A549 (cell line): ENCODE results near the gene JARID2. TPM values are rescaled to one million over a fixed set of nuclear protein-coding genes. Genes with fewer than 3 reads are reported as not detected.

ENCODE experiments used
- ATAC-seq, 2 experiments: fragments of 200-7000 bp in 1 of 2; fragments of >200 bp in 1 of 2; cut with Nextera tagmentation in 1 of 2; cut with Tn5 transposase in 1 of 2; 3 replicates each; pipeline versions ENCODE4 v1.8.0 to v1.9.1; 2018 to 2020; ENCODE audit warnings: mild to moderate bottlenecking in 1 of 2, moderate library complexity in 1 of 2
- CTCF ChIA-PET: fragments of 300-600 bp; sonication (Branson Sonifier 250); formaldehyde crosslinking; extraction: SDS; loops from one replicate; lab custom pipeline; 2021; ENCODE audit warnings: antibody characterized with exemption, inconsistent platforms; lab: Yijun Ruan, JAX
- POLR2A ChIA-PET: fragments of 350-600 bp; formaldehyde crosslinking; extraction: SDS; loops from one replicate; lab custom pipeline; 2021; ENCODE audit warnings: antibody characterized with exemption, inconsistent platforms; lab: Yijun Ruan, JAX
- DNase-seq, 2 experiments: peaks; one replicate each; pipeline versions ENCODE4 v3.0.0 to v3.0.0-alpha.2; 2011 to 2016; ENCODE audit warnings: low read depth in 1 of 2, low spot score in 1 of 2
- FAIRE-seq: peaks from 2 replicates; lab custom pipeline; 2011; peaks lifted over from hg19 to GRCh38; lab: Jason Lieb, UNC
- H3K27ac ChIP-seq, 2 experiments: fragments of >200 bp; sonication (Bioruptor Twin); formaldehyde crosslinking; 3 replicates each; pipeline ENCODE4 v1.5.1; 2016 to 2017
- H3K4me1 ChIP-seq: fragments of >200 bp; sonication (Bioruptor Twin); formaldehyde crosslinking; 3 replicates; pipeline ENCODE4 v1.6.1; 2016
- H3K4me2 ChIP-seq: fragments of >200 bp; sonication (Bioruptor Twin); formaldehyde crosslinking; 3 replicates; pipeline ENCODE4 v1.6.1; 2016
- H3K4me3 ChIP-seq: fragments of >200 bp; sonication (Bioruptor Twin); formaldehyde crosslinking; 3 replicates; pipeline ENCODE4 v1.5.1; 2016
- H3K9me3 ChIP-seq: fragments of >200 bp; sonication (Bioruptor Twin); formaldehyde crosslinking; 3 replicates; pipeline ENCODE4 v1.6.1; 2016
- ATOH8 ChIP-seq: fragments of 250-450 bp; sonication (Bioruptor Pico); IDR thresholded peaks from 2 replicates; pipeline ENCODE4 v1.5.0; 2020; ENCODE audit warnings: low read depth, mild to moderate bottlenecking, moderate library complexity
- CBX2 ChIP-seq: fragments of 200-600 bp; sonication (generic); IDR thresholded peaks from 2 replicates; pipeline ENCODE4 v1.6.1; 2016; ENCODE audit warnings: low read depth, mild to moderate bottlenecking, borderline replicate concordance
- CEBPB ChIP-seq, 2 experiments: fragments of >200 bp in 1 of 2; sonication (Bioruptor Twin) in 1 of 2; formaldehyde crosslinking in 1 of 2; IDR thresholded peaks; 2 replicates each; pipeline ENCODE4 v1.6.1; 2012 to 2016
- CHD2 ChIP-seq: fragments of 150-350 bp; IDR thresholded peaks from 2 replicates; pipeline ENCODE4 v1.6.1; 2014; ENCODE audit warnings: low read length; ENCODE audit not compliant: partially characterized antibody
- EHF ChIP-seq: fragments of 250-450 bp; sonication (Bioruptor Pico); IDR thresholded peaks from 2 replicates; pipeline ENCODE4 v1.5.0; 2020; ENCODE audit warnings: mild to moderate bottlenecking
- EHMT2 ChIP-seq: fragments of 200-600 bp; sonication (generic); IDR thresholded peaks from 2 replicates; pipeline ENCODE4 v1.6.1; 2016; ENCODE audit warnings: antibody characterized with exemption, low read depth, mild to moderate bottlenecking, moderate library complexity
- FOSL2 ChIP-seq, 2 experiments: fragments of 450-650 bp in 1 of 2; fragments of >200 bp in 1 of 2; sonication (Bioruptor Twin) in 1 of 2; formaldehyde crosslinking; IDR thresholded peaks; 2 replicates each; pipeline versions ENCODE4 v1.5.0 to v1.6.1; 2016 to 2020; ENCODE audit warnings: mild to moderate bottlenecking in 1 of 2, moderate library complexity in 1 of 2
- GATA3 ChIP-seq: IDR thresholded peaks from 2 replicates; pipeline ENCODE4 v1.6.1; 2012; ENCODE audit warnings: borderline replicate concordance
- HDAC2 ChIP-seq: fragments of 200-600 bp; sonication (generic); IDR thresholded peaks from 2 replicates; pipeline ENCODE4 v1.6.1; 2016
- HEYL ChIP-seq: fragments of 250-450 bp; sonication (Bioruptor Pico); IDR thresholded peaks from 2 replicates; pipeline ENCODE4 v1.8.0; 2021; ENCODE audit warnings: mild to moderate bottlenecking, moderate library complexity
- HOXA7 ChIP-seq: fragments of 250-450 bp; sonication (Bioruptor Pico); IDR thresholded peaks from 2 replicates; pipeline ENCODE4 v1.5.0; 2020; ENCODE audit warnings: mild to moderate bottlenecking, moderate library complexity
- HOXB13 ChIP-seq: fragments of 250-450 bp; sonication (Bioruptor Pico); IDR thresholded peaks from 2 replicates; pipeline ENCODE4 v1.5.0; 2020; ENCODE audit warnings: low read depth, mild to moderate bottlenecking, moderate library complexity
- NPAS2 ChIP-seq: fragments of 250-450 bp; sonication (Bioruptor Pico); IDR thresholded peaks from 2 replicates; pipeline ENCODE4 v1.8.0; 2022; ENCODE audit warnings: mild to moderate bottlenecking, moderate library complexity, borderline replicate concordance
- RNF2 ChIP-seq: fragments of 200-600 bp; sonication (generic); IDR thresholded peaks from 2 replicates; pipeline ENCODE4 v1.6.1; 2016; ENCODE audit warnings: low read depth, mild to moderate bottlenecking, antibody characterized with exemption, moderate library complexity, borderline replicate concordance
- TFCP2L1 ChIP-seq: fragments of 250-450 bp; sonication (Bioruptor Pico); IDR thresholded peaks from 2 replicates; pipeline ENCODE4 v1.5.0; 2021; ENCODE audit warnings: mild to moderate bottlenecking
- TP53 ChIP-seq: fragments of 250-450 bp; sonication (Bioruptor Pico); IDR thresholded peaks from 2 replicates; pipeline ENCODE4 v1.5.0; 2021; ENCODE audit warnings: mild to moderate bottlenecking, moderate library complexity
- USF2 ChIP-seq: fragments of 450-650 bp; IDR thresholded peaks from 2 replicates; pipeline ENCODE4 v1.6.1; 2014; ENCODE audit warnings: antibody characterized with exemption
- WGBS: methylation state at CpG from one replicate; pipeline ENCODE4 v1.1.6; 2017; ENCODE audit errors: missing lambda C conversion rate; 5-methylcytosine and 5-hydroxymethylcytosine counted together
- polyA plus RNA-seq, 4 experiments: library from polyadenylated mRNA; depleted of rRNA in 3 of 4; stranded (reverse); fragments of >200 nt; fragmentation: RNase III in 1 of 4; extraction: RNeasy Plus Mini Kit Qiagen cat#74134 plus additional on column Dnase treatment in 1 of 4; gene quantifications; 2 replicates in 3 of 4; 3 replicates in 1 of 4; pipeline ENCODE4 v1.2.3, GENCODE V29; 2011 to 2017
- TF ChIP-seq, protein P1 (sequence below): fragments of >200 bp; sonication (Bioruptor Twin); formaldehyde crosslinking; IDR thresholded peaks from 3 replicates; pipeline ENCODE4 v1.6.1; 2016
- TF ChIP-seq, protein P2 (sequence below): fragments of >200 bp; sonication (Bioruptor Twin); formaldehyde crosslinking; IDR thresholded peaks from 3 replicates; pipeline ENCODE4 v1.5.1; 2016
- TF ChIP-seq, protein P3 (sequence below): IDR thresholded peaks from 2 replicates; pipeline ENCODE4 v1.6.1; 2012; ENCODE audit warnings: low read depth, borderline replicate concordance

The JARID2 gene
- polyA plus RNA-seq, 2 of the 4 experiments (the other 2 are of a cell fraction), result 7.8 to 8.3 TPM

DNA sequence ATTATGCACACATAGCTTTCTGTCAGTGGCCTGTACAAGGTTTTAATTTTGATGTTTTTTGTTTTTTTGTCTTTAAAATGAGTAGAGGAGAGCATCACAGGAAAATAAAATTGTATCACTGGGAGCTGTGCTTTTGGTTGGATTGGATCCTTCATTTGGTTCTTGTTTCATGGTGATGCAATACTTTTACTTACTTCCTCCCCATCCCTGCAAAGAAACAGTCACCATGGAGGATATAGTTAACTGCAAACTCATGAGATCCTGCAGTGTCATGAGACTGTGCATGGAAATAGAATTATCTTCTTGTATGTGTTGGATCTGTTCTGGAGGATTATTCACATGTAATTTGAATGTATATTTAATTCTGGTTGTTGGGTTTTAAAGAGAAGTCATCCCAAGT is 122.3 kb downstream of the JARID2 start:
- no peak for ATAC-seq
- Histone ChIP-seq H3K4me2 (no peak overlapping the region), H3K27ac (no peak overlapping the region), H3K4me3 (no peak overlapping the region), H3K4me1 (peaks cover 39% of the 10 kb centered on the region), H3K9me3 (no peaks in the 10 kb centered on the region)
- DNase-seq, result no peak
- TF ChIP-seq USF2 (no peak), GATA3 (no peak), HOXB13 (CRISPR knock-in tag) (no peak), HDAC2 (no peak), EHMT2 (no peak), TFCP2L1 (CRISPR knock-in tag) (no peak), NPAS2 (CRISPR knock-in tag) (no peak), CHD2 (no peak), HOXA7 (CRISPR knock-in tag) (no peak), HEYL (CRISPR knock-in tag) (no peak), TP53 (CRISPR knock-in tag) (no peak), FOSL2 (IDR thresholded peaks at IDR 0.05) (no peak), FOSL2 (CRISPR knock-in tag; IDR thresholded peaks at IDR 0.05) (no peak)
- TF ChIP-seq, protein P1, sequence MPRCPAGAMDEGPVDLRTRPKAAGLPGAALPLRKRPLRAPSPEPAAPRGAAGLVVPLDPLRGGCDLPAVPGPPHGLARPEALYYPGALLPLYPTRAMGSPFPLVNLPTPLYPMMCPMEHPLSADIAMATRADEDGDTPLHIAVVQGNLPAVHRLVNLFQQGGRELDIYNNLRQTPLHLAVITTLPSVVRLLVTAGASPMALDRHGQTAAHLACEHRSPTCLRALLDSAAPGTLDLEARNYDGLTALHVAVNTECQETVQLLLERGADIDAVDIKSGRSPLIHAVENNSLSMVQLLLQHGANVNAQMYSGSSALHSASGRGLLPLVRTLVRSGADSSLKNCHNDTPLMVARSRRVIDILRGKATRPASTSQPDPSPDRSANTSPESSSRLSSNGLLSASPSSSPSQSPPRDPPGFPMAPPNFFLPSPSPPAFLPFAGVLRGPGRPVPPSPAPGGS, result no peak
- TF ChIP-seq, protein P2, sequence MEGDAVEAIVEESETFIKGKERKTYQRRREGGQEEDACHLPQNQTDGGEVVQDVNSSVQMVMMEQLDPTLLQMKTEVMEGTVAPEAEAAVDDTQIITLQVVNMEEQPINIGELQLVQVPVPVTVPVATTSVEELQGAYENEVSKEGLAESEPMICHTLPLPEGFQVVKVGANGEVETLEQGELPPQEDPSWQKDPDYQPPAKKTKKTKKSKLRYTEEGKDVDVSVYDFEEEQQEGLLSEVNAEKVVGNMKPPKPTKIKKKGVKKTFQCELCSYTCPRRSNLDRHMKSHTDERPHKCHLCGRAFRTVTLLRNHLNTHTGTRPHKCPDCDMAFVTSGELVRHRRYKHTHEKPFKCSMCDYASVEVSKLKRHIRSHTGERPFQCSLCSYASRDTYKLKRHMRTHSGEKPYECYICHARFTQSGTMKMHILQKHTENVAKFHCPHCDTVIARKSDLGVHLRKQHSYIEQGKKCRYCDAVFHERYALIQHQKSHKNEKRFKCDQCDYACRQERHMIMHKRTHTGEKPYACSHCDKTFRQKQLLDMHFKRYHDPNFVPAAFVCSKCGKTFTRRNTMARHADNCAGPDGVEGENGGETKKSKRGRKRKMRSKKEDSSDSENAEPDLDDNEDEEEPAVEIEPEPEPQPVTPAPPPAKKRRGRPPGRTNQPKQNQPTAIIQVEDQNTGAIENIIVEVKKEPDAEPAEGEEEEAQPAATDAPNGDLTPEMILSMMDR, result no peak
- CTCF ChIA-PET, result no interaction called here
- no peak for FAIRE-seq
- POLR2A ChIA-PET, result no interaction called here

- H3K27ac ChIP-seq, result no peak overlapping the region
- WGBS, result 85% methylated on average over 5 of the region's 5 CpGs
- CTCF ChIA-PET, result no interaction called here
- POLR2A ChIA-PET, result no interaction called here
- no peaks in the 10 kb centered on the region for H3K9me3 ChIP-seq
- H3K4me3 ChIP-seq, result no peak overlapping the region
- peaks cover 32% of the 10 kb centered on the region for H3K4me1 ChIP-seq
- H3K4me2 ChIP-seq, result no peak overlapping the region
- ATAC-seq (no peak), FAIRE-seq (no peak), DNase-seq (no peak)
- TF ChIP-seq ATOH8 (CRISPR knock-in tag) (no peak), EHF (CRISPR knock-in tag) (no peak), CEBPB (IDR thresholded peaks at IDR 0.05) (no peak)
- TF ChIP-seq, protein P3, sequence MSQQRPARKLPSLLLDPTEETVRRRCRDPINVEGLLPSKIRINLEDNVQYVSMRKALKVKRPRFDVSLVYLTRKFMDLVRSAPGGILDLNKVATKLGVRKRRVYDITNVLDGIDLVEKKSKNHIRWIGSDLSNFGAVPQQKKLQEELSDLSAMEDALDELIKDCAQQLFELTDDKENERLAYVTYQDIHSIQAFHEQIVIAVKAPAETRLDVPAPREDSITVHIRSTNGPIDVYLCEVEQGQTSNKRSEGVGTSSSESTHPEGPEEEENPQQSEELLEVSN, result no peak
Observed at GRCh38 chr6:15368873-15369272, 123.0 kb downstream of the JARID2 start.

DNA sequence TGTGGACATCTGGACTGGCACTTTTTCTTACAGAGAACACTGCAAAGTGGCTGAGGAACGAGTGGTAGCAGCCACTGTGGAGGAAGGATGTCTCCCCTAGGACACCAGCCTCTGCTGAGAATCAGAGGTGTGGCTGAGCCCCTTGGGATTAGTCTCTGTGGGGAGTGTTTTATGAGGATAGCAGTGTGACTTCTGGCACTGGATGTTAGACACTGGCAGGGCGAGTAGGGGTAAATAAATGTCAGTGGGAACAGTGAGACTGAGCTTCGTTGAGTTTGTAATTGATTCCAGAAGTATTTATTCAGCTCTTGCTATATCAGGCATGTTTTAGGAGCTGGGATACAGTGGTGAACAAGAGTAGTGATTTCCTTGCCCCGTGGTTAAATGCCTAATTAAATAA is 124.0 kb downstream of the JARID2 start:
- peaks cover 22% of the 10 kb centered on the region for H3K4me1 ChIP-seq

More for the DNA sequence above, 124.0 kb downstream of the JARID2 start:
- Histone ChIP-seq H3K9me3 (no peaks in the 10 kb centered on the region), H3K27ac (no peak overlapping the region), H3K4me2 (no peak overlapping the region), H3K4me3 (no peak overlapping the region)
- ATAC-seq (no peak), FAIRE-seq (no peak), DNase-seq (no peak)
- WGBS, result 77% methylated on average over 4 of the region's 4 CpGs
- CTCF ChIA-PET, result no interaction called here
- TF ChIP-seq CBX2 (no peak), RNF2 (no peak), USF2 (no peak)
- POLR2A ChIA-PET, result no interaction called here
